ENCODE measurements around the gene SLC25A52. TPM values are rescaled to one million over a fixed set of nuclear protein-coding genes. Genes with fewer than 3 reads are reported as not detected.

Gene SLC25A52
- total RNA-seq, 2 experiments from 2014 or later: not detected

GRCh38 chr18:31716362-31716761 lies 44.3 kb downstream of the SLC25A52 start:
- DNase-seq (no peak), ATAC-seq (no peak)
- Mint-ChIP-seq H3K9me3 (ENCODE audit: insufficient read depth) (no peaks in the 10 kb centered on the region), H3K4me3 (no peak overlapping the region), H3K4me1 (ENCODE audit: low read depth) (no peaks in the 10 kb centered on the region), H3K27me3 (ENCODE audit: low read depth) (no peaks in the 10 kb centered on the region), H3K36me3 (ENCODE audit: low read depth) (no peaks in the 10 kb centered on the region), H3K27ac (no peak overlapping the region)
- ChIA-PET CTCF (no interaction called here), POLR2A (interaction anchor here (0.9 kb wide), 1 partner anchor 839 kb away, joined by 3 read pairs; no protein-coding TSS in a partner anchor)

- H3K4me3 Mint-ChIP-seq: no peak overlapping the region
- ATAC-seq: no peak
- ChIA-PET POLR2A (no interaction called here), CTCF (no interaction called here)
- no peak overlapping the region for H3K27ac Mint-ChIP-seq
- no peak for DNase-seq
- H3K36me3 Mint-ChIP-seq (ENCODE audit: low read depth): no peaks in the 10 kb centered on the region
- H3K9me3 Mint-ChIP-seq (ENCODE audit: insufficient read depth): no peaks in the 10 kb centered on the region
- no peaks in the 10 kb centered on the region for H3K27me3 Mint-ChIP-seq (ENCODE audit: low read depth)
- no peaks in the 10 kb centered on the region for H3K4me1 Mint-ChIP-seq (ENCODE audit: low read depth)
These were observed 49.1 kb downstream of the SLC25A52 start for GRCh38 chr18:31711365-31712172.

- ATAC-seq (no peak), DNase-seq (no peak)
- Mint-ChIP-seq H3K36me3 (ENCODE audit: low read depth) (no peaks in the 10 kb centered on the region), H3K27me3 (ENCODE audit: low read depth) (no peaks in the 10 kb centered on the region), H3K9me3 (ENCODE audit: insufficient read depth) (no peaks in the 10 kb centered on the region), H3K4me1 (ENCODE audit: low read depth) (no peaks in the 10 kb centered on the region), H3K4me3 (no peak overlapping the region), H3K27ac (no peak overlapping the region)
- CTCF ChIA-PET: no interaction called here
- POLR2A ChIA-PET: no interaction called here
These were observed 49.9 kb downstream of the SLC25A52 start for GRCh38 chr18:31710826-31711225.

Other genes starting within 250 kb of the SLC25A52 start
- not detected for gene TTR, start 169.0 kb downstream of the SLC25A52 start, total RNA-seq
- gene B4GALT6, start 76.3 kb downstream of the SLC25A52 start, total RNA-seq: 1 to 10 TPM; 1.0 to 1.3 TPM
- 10 to 100 TPM; 41.5 to 42.1 TPM for gene TRAPPC8, start 182.2 kb upstream of the SLC25A52 start, total RNA-seq